K562 (cell line): ENCODE measurements around the gene GALR3.

ENCODE experiments used
- BMI1 ChIP-seq: fragments of 150-350 bp; IDR thresholded peaks from 2 replicates; pipeline ENCODE4 v1.6.1; 2014; ENCODE audit warnings: low read length
- FOXK2 ChIP-seq, 2 experiments: fragments of 450-650 bp; IDR thresholded peaks in 1 of 2; conservative IDR thresholded peaks in 1 of 2; 2 replicates each; pipeline ENCODE4 v1.6.1; 2016; ENCODE audit warnings: low read depth in 2 of 2, mild to moderate bottlenecking in 1 of 2
- GATA2 ChIP-seq: sonication (generic); formaldehyde crosslinking; IDR thresholded peaks from 2 replicates; pipeline ENCODE4 v1.4.0; 2020; ENCODE audit warnings: mild to moderate bottlenecking, missing genetic modification reagents
- KAT7 ChIP-seq: sonication (generic); formaldehyde crosslinking; IDR thresholded peaks from 2 replicates; pipeline ENCODE4 v1.8.0; 2022; ENCODE audit warnings: missing genetic modification reagents, mild to moderate bottlenecking, borderline replicate concordance
- NBN ChIP-seq: fragments of 450-650 bp; IDR thresholded peaks from 2 replicates; pipeline ENCODE4 v1.6.1; 2016; ENCODE audit warnings: low read depth, mild to moderate bottlenecking
- ZNF274 ChIP-seq: IDR thresholded peaks from 2 replicates; pipeline ENCODE4 v1.6.1; 2011; ENCODE audit warnings: low read depth, mild to moderate bottlenecking, low read length, moderate library complexity, borderline replicate concordance
- TF ChIP-seq, protein P1 (sequence below): sonication (generic); formaldehyde crosslinking; IDR thresholded peaks from 2 replicates; pipeline ENCODE4 v1.8.0; 2023; ENCODE audit warnings: mild to moderate bottlenecking, missing genetic modification reagents
- TF ChIP-seq, protein P2 (sequence below), 3 experiments: IDR thresholded peaks in 2 of 3; conservative IDR thresholded peaks in 1 of 3; 2 replicates each; pipeline ENCODE4 v1.5.1; 2011 to 2012; ENCODE audit warnings: low read length in 3 of 3, mild to moderate bottlenecking in 3 of 3, control low read depth in 2 of 3, improper control_type of control experiment in 1 of 3, inconsistent platforms in 1 of 3, low read depth in 1 of 3, mixed read lengths in 1 of 3, moderate library complexity in 1 of 3; ENCODE audit not compliant: insufficient read depth in 2 of 3

- TF ChIP-seq KAT7 (CRISPR knock-in tag) (no peak), GATA2 (no peak), ZNF274 (no peak), BMI1 (no peak), NBN (no peak), FOXK2 (conservative IDR thresholded peaks at IDR 0.05 in 1 of 2, IDR thresholded peaks at IDR 0.05 in 1 of 2; ENCODE audit: low read depth in 2 of 2) (no peak)
- TF ChIP-seq, protein P1, sequence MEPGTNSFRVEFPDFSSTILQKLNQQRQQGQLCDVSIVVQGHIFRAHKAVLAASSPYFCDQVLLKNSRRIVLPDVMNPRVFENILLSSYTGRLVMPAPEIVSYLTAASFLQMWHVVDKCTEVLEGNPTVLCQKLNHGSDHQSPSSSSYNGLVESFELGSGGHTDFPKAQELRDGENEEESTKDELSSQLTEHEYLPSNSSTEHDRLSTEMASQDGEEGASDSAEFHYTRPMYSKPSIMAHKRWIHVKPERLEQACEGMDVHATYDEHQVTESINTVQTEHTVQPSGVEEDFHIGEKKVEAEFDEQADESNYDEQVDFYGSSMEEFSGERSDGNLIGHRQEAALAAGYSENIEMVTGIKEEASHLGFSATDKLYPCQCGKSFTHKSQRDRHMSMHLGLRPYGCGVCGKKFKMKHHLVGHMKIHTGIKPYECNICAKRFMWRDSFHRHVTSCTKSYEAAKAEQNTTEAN (CRISPR knock-in tag) = no peak
- TF ChIP-seq, protein P2, sequence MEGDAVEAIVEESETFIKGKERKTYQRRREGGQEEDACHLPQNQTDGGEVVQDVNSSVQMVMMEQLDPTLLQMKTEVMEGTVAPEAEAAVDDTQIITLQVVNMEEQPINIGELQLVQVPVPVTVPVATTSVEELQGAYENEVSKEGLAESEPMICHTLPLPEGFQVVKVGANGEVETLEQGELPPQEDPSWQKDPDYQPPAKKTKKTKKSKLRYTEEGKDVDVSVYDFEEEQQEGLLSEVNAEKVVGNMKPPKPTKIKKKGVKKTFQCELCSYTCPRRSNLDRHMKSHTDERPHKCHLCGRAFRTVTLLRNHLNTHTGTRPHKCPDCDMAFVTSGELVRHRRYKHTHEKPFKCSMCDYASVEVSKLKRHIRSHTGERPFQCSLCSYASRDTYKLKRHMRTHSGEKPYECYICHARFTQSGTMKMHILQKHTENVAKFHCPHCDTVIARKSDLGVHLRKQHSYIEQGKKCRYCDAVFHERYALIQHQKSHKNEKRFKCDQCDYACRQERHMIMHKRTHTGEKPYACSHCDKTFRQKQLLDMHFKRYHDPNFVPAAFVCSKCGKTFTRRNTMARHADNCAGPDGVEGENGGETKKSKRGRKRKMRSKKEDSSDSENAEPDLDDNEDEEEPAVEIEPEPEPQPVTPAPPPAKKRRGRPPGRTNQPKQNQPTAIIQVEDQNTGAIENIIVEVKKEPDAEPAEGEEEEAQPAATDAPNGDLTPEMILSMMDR (IDR thresholded peaks at IDR 0.05 in 2 of 3, conservative IDR thresholded peaks at IDR 0.05 in 1 of 3; ENCODE audit: insufficient read depth in 2 of 3, low read depth in 1 of 3, low read length in 3 of 3) = no peak
Observed at GRCh38 chr22:37870273-37870672, 47.1 kb downstream of the GALR3 start.
